ENCODE measurements around the gene ITGA8. TPM values are rescaled to one million over a fixed set of nuclear protein-coding genes. Genes with fewer than 3 reads are reported as not detected.
"Not testable (repeated sequence)": the region's sequence is repeated elsewhere in the genome, so short reads cannot be mapped to it uniquely, and the experiment has no call there.

The ITGA8 gene
- total and polyA plus RNA-seq, 7 donors = 0.46 to 5.7 (median 0.81) TPM

GRCh38 chr10:15632456-15633091, 87.1 kb downstream of the ITGA8 start:
- H3K36me3 ChIP-seq = no peaks in the 10 kb centered on the region
- DNase-seq = no peak
- intact Hi-C loops (cut with DNase I) = no loop called here
- no peak overlapping the region for H3K4me3 ChIP-seq
- TF ChIP-seq EP300 (IDR thresholded peaks at IDR 0.05) = no peak
- no peak for TF ChIP-seq POLR2A (IDR thresholded peaks at IDR 0.05)
- no peak for TF ChIP-seq POLR2AphosphoS5 (IDR thresholded peaks at IDR 0.05)
- no peak for TF ChIP-seq CTCF (IDR thresholded peaks at IDR 0.05)
- no peaks in the 10 kb centered on the region for H3K9me3 ChIP-seq
- no peaks in the 10 kb centered on the region for H3K27me3 ChIP-seq
- H3K27ac ChIP-seq = no peak overlapping the region
- 69 to 74% methylated on average over 4 of the region's 4 CpGs for WGBS, 2 donors
- H3K4me1 ChIP-seq = no peaks in the 10 kb centered on the region

- H3K4me1 ChIP-seq; H3K27me3 ChIP-seq; H3K4me3 ChIP-seq; H3K36me3 ChIP-seq; DNase-seq; intact Hi-C loops (cut with DNase I); H3K27ac ChIP-seq; H3K9me3 ChIP-seq: not testable (repeated sequence)
- 74 to 93% methylated on average over 3 of the region's 3 CpGs for WGBS, 2 donors
Observed at GRCh38 chr10:15631205-15631604, 88.5 kb downstream of the ITGA8 start.

GRCh38 chr10:15630353-15630752, 89.4 kb downstream of the ITGA8 start:
- TF ChIP-seq POLR2A (IDR thresholded peaks at IDR 0.05) (no peak), POLR2AphosphoS5 (IDR thresholded peaks at IDR 0.05) (no peak), EP300 (IDR thresholded peaks at IDR 0.05) (no peak), CTCF (IDR thresholded peaks at IDR 0.05) (no peak)
- peaks cover 0 to 1% (median 0%) of the 10 kb centered on the region in 4 donors for H3K4me1 ChIP-seq
- DNase-seq = no peak
- no peak overlapping the region for H3K27ac ChIP-seq
- H3K36me3 ChIP-seq = no peaks in the 10 kb centered on the region
- no peaks in the 10 kb centered on the region for H3K9me3 ChIP-seq
- H3K27me3 ChIP-seq = no peaks in the 10 kb centered on the region
- no peak overlapping the region for H3K4me3 ChIP-seq
- intact Hi-C loops (cut with DNase I) = no loop called here
- 81 to 93% methylated on average over 5 of the region's 5 CpGs for WGBS, 2 donors

GRCh38 chr10:15627617-15628196, 92.0 kb downstream of the ITGA8 start:
- 89 to 91% methylated on average over 8 of the region's 8 CpGs for WGBS, 2 donors
- no peak for TF ChIP-seq EP300 (IDR thresholded peaks at IDR 0.05)
- TF ChIP-seq POLR2A (IDR thresholded peaks at IDR 0.05) = no peak
- no peak for TF ChIP-seq POLR2AphosphoS5 (IDR thresholded peaks at IDR 0.05)
- no peak for TF ChIP-seq CTCF (IDR thresholded peaks at IDR 0.05)
- Histone ChIP-seq H3K27me3 (no peaks in the 10 kb centered on the region), H3K36me3 (no peaks in the 10 kb centered on the region), H3K9me3 (no peaks in the 10 kb centered on the region), H3K4me1 (peaks cover 0 to 14% (median 9%) of the 10 kb centered on the region in 4 donors), H3K4me3 (no peak overlapping the region), H3K27ac (no peak overlapping the region)
- DNase-seq = no peak
- intact Hi-C loops (cut with DNase I) = no loop called here

- H3K9me3 ChIP-seq = no peaks in the 10 kb centered on the region
- DNase-seq = no peak
- no peaks in the 10 kb centered on the region for H3K36me3 ChIP-seq
- H3K4me1 ChIP-seq = peaks cover 0 to 14% (median 9%) of the 10 kb centered on the region in 4 donors
- intact Hi-C loops (cut with DNase I) = no loop called here
- no peak for TF ChIP-seq POLR2AphosphoS5 (IDR thresholded peaks at IDR 0.05)
- TF ChIP-seq POLR2A (IDR thresholded peaks at IDR 0.05) = no peak
- no peak for TF ChIP-seq CTCF (IDR thresholded peaks at IDR 0.05)
- no peak for TF ChIP-seq EP300 (IDR thresholded peaks at IDR 0.05)
- H3K4me3 ChIP-seq = no peak overlapping the region
- 97 to 98% methylated on average over 2 of the region's 2 CpGs for WGBS, 2 donors
- H3K27me3 ChIP-seq = no peaks in the 10 kb centered on the region
- H3K27ac ChIP-seq = no peak overlapping the region
Observed at GRCh38 chr10:15626937-15627336, 92.8 kb downstream of the ITGA8 start.
